Measurements from ENCODE around the gene NT5C3A.

GRCh38 chr7:33109758-33110238, 47.2 kb upstream of the NT5C3A start:
- TF ChIP-seq CTCF (conservative IDR thresholded peaks at IDR 0.05; ENCODE audit: low read length): no peak; the same call in 1 of the 2 replicates
- TF ChIP-seq EZH2phosphoT487 (IDR thresholded peaks at IDR 0.05; ENCODE audit: borderline replicate concordance): no peak
